Kidney (tissue), 14 donors: ENCODE measurements around the gene NOS1. TPM values are rescaled to one million over a fixed set of nuclear protein-coding genes. Genes with fewer than 3 reads are reported as not detected.

Experiments used
- DNase-seq, 5 donors: peaks; one replicate each; pipeline ENCODE4 v3.0.0-alpha.2; 2013 to 2020
- FAIRE-seq: peaks from 2 replicates; lab custom pipeline; 2012; peaks lifted over from hg19 to GRCh38; lab: Jason Lieb, UNC
- H3K27ac ChIP-seq, 2 donors: one replicate each; pipeline ENCODE4 v1.7.0; 2013; ENCODE audit warnings: low read depth in 2 of 2, low read length in 2 of 2, inconsistent platforms in 1 of 2
- H3K27me3 ChIP-seq: one replicate; pipeline ENCODE4 v1.7.1; 2013; ENCODE audit warnings: low read length, inconsistent platforms; ENCODE audit not compliant: control insufficient read depth, insufficient read depth
- H3K36me3 ChIP-seq, 3 donors: one replicate each; pipeline versions ENCODE4 v1.7.0 to v1.7.1; 2013; ENCODE audit warnings: low read length in 3 of 3, control low read depth in 1 of 3, inconsistent platforms in 1 of 3; ENCODE audit not compliant: insufficient read depth in 3 of 3, control insufficient read depth in 2 of 3
- H3K4me1 ChIP-seq, 3 donors: one replicate each; pipeline versions ENCODE4 v1.7.0 to v1.7.1; 2013; ENCODE audit warnings: low read length in 3 of 3, inconsistent platforms in 1 of 3, low read depth in 1 of 3; ENCODE audit not compliant: control insufficient read depth in 2 of 3, insufficient read depth in 2 of 3
- H3K4me3 ChIP-seq, 3 donors: one replicate each; pipeline versions ENCODE4 v1.7.0 to v1.8.1; 2013; ENCODE audit warnings: low read length in 3 of 3, control low read depth in 1 of 3, inconsistent platforms in 1 of 3
- H3K9ac ChIP-seq, 3 donors: one replicate each; pipeline versions ENCODE4 v1.7.0 to v1.7.1; 2013; ENCODE audit warnings: low read length in 3 of 3, control low read depth in 1 of 3, inconsistent platforms in 1 of 3
- H3K9me3 ChIP-seq, 3 donors: one replicate each; pipeline versions ENCODE4 v1.7.0 to v1.7.1; 2013; ENCODE audit warnings: low read length in 3 of 3, control low read depth in 1 of 3, inconsistent platforms in 1 of 3; ENCODE audit not compliant: control insufficient read depth in 2 of 3, insufficient read depth in 1 of 3
- intact Hi-C: fragments of 100-400 bp; cut with DNase I; formaldehyde crosslinking; loops from one replicate; pipeline ENCODE4 v1.11.1; 2022
- polyA plus RNA-seq: library from polyadenylated mRNA; stranded (reverse); fragments of 350-450 nt; fragmentation: Illumina TruSeq; extraction: RNeasy Lipid Tissue Mini Kit (QIAGEN cat#74804); gene quantifications from one replicate; pipeline ENCODE4 v1.2.3, GENCODE V29; 2014; ENCODE audit warnings: low read depth, low replicate concordance; ENCODE audit not compliant: insufficient read depth
- total RNA-seq: library from RNA; stranded (reverse); fragmentation: NEBNext Ultra II Directional; extraction: Animal tissue kit (Norgen Biotek cat#: 25700); gene quantifications from one replicate; pipeline ENCODE4 v1.2.1, GENCODE V29; 2021
- TF ChIP-seq, protein P1 (sequence below): IDR thresholded peaks from 3 replicates; pipeline ENCODE4 v1.5.1; 2012; ENCODE audit warnings: mild to moderate bottlenecking, moderate library complexity, borderline replicate concordance; ENCODE audit not compliant: insufficient read depth; ENCODE audit errors: extremely low read depth
- donor health status: control.
- donor health status: control.
- donor health status: control.
- donor health status: control.
- donor health status: control.
- donor health status: DM: yes; HTN: yes; CAD: no.
- donor health status: Normal renal cell carcinoma (clear cell type).

Gene NOS1
- total and polyA plus RNA-seq, 2 donors from 2014 or later, result 1.3 to 6.5 TPM

- no peak overlapping the region for H3K4me3 ChIP-seq
- no peaks in the 10 kb centered on the region for H3K27me3 ChIP-seq
- H3K9ac ChIP-seq, result no peak overlapping the region
- H3K4me1 ChIP-seq, result peaks cover 0 to 3% (median 0%) of the 10 kb centered on the region in 3 donors
- TF ChIP-seq, protein P1, sequence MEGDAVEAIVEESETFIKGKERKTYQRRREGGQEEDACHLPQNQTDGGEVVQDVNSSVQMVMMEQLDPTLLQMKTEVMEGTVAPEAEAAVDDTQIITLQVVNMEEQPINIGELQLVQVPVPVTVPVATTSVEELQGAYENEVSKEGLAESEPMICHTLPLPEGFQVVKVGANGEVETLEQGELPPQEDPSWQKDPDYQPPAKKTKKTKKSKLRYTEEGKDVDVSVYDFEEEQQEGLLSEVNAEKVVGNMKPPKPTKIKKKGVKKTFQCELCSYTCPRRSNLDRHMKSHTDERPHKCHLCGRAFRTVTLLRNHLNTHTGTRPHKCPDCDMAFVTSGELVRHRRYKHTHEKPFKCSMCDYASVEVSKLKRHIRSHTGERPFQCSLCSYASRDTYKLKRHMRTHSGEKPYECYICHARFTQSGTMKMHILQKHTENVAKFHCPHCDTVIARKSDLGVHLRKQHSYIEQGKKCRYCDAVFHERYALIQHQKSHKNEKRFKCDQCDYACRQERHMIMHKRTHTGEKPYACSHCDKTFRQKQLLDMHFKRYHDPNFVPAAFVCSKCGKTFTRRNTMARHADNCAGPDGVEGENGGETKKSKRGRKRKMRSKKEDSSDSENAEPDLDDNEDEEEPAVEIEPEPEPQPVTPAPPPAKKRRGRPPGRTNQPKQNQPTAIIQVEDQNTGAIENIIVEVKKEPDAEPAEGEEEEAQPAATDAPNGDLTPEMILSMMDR, result no peak
- peaks cover 12 to 55% (median 40%) of the 10 kb centered on the region in 3 donors for H3K36me3 ChIP-seq
- H3K9me3 ChIP-seq, result peaks cover 0 to 2% (median 0%) of the 10 kb centered on the region in 3 donors
- no peak overlapping the region for H3K27ac ChIP-seq
- FAIRE-seq, result no peak
- no peak for DNase-seq
- intact Hi-C loops, result no loop called here
Observed at GRCh38 chr12:117178745-117179144, 182.7 kb downstream of the NOS1 start.

DNA sequence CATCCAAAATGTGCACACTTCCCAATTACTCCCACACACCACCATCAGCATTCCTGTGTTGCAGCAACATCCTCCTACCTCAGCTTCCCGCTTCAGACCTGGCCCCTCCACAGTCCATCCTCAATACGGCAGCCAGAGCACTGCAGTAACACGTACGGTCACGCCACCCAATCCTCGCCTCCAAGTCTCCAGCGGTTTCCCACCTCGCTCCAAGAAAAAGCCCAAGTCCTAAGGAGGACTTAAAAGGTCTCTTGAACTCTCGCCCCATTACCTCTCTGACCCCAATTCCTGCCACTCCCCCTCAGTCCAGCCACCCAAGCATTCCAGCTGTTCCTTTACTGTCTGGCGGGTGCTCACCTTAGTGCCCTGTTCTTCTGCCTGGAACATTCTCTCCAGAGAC is 183.1 kb downstream of the NOS1 start:
- Histone ChIP-seq H3K9ac (no peak overlapping the region), H3K36me3 (peaks cover 14 to 55% (median 39%) of the 10 kb centered on the region in 3 donors), H3K4me3 (no peak overlapping the region), H3K27me3 (no peaks in the 10 kb centered on the region), H3K9me3 (peaks cover 0 to 2% (median 0%) of the 10 kb centered on the region in 3 donors), H3K27ac (no peak overlapping the region), H3K4me1 (peaks cover 0 to 3% (median 0%) of the 10 kb centered on the region in 3 donors)
- intact Hi-C loops, result no loop called here
- FAIRE-seq (no peak), DNase-seq (no peak)
- TF ChIP-seq, protein P1, result no peak

DNA sequence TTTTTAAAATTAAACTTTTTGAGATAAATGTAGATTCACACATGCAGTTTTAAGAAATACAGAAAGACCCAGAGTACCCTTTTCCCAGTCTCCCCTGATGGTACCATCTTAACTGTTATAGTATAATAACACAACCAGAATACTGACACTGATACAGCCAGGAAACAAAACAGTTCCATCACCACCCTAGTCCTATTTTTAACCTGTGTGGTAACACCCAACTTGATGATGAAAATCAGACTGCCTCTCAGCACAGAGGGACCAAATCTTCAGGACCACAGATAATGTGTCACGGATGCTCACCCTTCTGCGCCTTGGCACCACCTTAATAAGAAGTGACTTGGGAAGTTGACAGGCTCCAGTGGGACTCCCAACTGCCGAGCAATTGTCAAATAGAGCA is 189.3 kb downstream of the NOS1 start:
- no peaks in the 10 kb centered on the region for H3K9me3 ChIP-seq
- intact Hi-C loops, result no loop called here
- H3K27me3 ChIP-seq, result no peaks in the 10 kb centered on the region
- H3K27ac ChIP-seq, result no peak overlapping the region
- H3K4me3 ChIP-seq, result no peak overlapping the region
- TF ChIP-seq, protein P1, result no peak
- peaks cover 9 to 68% (median 44%) of the 10 kb centered on the region in 3 donors for H3K36me3 ChIP-seq
- DNase-seq (no peak), FAIRE-seq (no peak)
- no peak overlapping the region for H3K9ac ChIP-seq
- no peaks in the 10 kb centered on the region for H3K4me1 ChIP-seq
